ENCODE measurements around the gene ST14.

DNA sequence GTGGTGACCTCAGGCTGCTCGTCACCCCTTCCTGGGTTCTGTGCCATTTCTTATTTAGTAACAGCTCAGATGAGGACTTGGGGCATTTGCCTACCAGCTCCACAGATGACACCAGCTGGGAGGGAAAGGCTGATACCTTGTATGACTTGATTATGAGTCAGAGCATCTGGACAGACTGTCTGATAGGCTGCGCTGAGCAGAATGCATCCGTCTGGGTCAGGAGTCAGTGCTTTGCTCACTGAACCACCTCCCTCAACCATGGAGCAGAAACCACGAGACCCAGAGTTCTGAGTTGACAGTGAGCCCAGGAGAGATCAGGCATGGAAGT, 6.8 kb downstream of the ST14 start:
- TF ChIP-seq, protein P1, sequence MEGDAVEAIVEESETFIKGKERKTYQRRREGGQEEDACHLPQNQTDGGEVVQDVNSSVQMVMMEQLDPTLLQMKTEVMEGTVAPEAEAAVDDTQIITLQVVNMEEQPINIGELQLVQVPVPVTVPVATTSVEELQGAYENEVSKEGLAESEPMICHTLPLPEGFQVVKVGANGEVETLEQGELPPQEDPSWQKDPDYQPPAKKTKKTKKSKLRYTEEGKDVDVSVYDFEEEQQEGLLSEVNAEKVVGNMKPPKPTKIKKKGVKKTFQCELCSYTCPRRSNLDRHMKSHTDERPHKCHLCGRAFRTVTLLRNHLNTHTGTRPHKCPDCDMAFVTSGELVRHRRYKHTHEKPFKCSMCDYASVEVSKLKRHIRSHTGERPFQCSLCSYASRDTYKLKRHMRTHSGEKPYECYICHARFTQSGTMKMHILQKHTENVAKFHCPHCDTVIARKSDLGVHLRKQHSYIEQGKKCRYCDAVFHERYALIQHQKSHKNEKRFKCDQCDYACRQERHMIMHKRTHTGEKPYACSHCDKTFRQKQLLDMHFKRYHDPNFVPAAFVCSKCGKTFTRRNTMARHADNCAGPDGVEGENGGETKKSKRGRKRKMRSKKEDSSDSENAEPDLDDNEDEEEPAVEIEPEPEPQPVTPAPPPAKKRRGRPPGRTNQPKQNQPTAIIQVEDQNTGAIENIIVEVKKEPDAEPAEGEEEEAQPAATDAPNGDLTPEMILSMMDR (IDR thresholded peaks at IDR 0.05): no peak
- no peak for TF ChIP-seq EZH2phosphoT487 (IDR thresholded peaks at IDR 0.05)
- no peak for TF ChIP-seq EZH2 (IDR thresholded peaks at IDR 0.05)
